Measurements from ENCODE around the gene SERPINE2. TPM values are rescaled to one million over a fixed set of nuclear protein-coding genes. Genes with fewer than 3 reads are reported as not detected.

SERPINE2 gene, protein sequence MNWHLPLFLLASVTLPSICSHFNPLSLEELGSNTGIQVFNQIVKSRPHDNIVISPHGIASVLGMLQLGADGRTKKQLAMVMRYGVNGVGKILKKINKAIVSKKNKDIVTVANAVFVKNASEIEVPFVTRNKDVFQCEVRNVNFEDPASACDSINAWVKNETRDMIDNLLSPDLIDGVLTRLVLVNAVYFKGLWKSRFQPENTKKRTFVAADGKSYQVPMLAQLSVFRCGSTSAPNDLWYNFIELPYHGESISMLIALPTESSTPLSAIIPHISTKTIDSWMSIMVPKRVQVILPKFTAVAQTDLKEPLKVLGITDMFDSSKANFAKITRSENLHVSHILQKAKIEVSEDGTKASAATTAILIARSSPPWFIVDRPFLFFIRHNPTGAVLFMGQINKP
- total RNA-seq, result 149 and 206 TPM in 2 replicates

DNA sequence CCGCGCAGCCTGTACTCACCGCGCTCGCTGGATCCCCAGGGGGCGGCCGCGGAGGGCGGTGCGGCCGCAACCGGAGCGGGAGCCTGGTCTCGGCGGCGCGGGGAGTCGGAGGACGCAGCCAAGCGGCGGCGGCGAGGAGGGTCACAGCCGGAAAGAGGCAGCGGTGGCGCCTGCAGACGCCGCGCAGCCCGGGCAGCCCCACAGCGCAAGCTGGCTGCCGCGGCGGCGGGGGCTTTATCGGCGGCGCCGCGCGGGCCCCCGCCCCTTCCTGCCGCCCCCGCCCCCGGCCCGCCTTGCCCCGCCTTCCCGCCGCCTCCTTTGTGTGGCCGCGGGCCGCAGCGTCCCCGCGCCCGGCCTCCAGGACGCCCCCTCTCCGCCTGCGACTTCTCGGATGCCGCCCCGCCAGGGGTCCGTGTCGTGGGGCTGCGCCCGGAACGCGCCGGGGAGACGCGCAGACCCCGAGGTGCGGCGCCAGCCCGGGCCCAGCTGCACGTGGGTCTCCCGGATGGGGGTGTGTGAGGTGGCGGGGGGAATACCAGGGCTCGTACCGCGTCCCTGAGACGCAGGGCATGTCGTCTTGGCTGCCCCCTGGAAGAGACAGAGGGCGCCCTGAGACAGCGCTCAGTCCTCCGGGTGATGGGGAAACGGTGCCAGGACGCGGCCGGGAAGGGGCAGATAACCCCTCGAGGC lies at the start of gene SERPINE2:
Gene SERPINE2 (minus strand): TSS at position 207 of the 690 bp plus-strand sequence. CDS start 37,386 bp downstream, outside the sequence.

DNA sequence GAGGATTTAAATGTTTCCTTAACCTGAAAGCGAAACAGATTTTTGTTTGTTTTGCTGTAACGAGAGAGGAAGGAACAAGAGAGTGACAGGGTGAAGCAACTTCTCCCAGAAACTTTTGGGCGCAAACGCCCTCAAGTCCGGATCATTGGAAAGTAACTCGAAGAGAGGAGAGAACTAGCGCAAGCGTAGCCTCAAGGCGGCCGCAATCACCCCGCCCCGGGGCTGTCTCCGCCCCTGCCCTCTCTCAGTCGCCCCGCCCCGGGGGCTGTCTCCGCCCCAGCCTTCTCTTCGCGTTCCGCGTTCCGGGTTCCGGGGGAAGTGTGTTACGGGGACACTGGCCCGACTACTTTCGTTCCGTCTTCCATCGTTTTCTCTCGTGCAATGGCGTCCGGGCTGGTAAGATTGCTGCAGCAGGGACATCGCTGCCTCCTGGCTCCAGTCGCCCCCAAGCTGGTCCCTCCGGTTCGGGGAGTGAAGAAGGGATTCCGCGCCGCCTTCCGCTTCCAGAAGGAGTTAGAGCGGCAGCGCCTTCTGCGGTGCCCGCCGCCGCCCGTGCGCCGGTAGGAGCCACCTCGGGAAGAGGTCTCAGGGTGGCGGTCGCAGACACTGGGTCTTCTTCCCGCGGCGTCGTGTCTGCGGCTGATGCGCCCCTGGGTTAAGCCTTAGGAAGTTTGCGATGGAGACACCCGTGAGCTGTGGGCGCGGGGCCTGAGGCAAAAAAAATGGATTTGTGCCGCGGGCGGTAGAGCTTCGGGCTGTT lies 81.8 kb downstream of the SERPINE2 start, which contains the start of gene MRPL44:
Gene MRPL44 (plus strand): TSS at position 372 of the 760 bp plus-strand sequence. CDS start 10 bp downstream, at position 382.

DNA sequence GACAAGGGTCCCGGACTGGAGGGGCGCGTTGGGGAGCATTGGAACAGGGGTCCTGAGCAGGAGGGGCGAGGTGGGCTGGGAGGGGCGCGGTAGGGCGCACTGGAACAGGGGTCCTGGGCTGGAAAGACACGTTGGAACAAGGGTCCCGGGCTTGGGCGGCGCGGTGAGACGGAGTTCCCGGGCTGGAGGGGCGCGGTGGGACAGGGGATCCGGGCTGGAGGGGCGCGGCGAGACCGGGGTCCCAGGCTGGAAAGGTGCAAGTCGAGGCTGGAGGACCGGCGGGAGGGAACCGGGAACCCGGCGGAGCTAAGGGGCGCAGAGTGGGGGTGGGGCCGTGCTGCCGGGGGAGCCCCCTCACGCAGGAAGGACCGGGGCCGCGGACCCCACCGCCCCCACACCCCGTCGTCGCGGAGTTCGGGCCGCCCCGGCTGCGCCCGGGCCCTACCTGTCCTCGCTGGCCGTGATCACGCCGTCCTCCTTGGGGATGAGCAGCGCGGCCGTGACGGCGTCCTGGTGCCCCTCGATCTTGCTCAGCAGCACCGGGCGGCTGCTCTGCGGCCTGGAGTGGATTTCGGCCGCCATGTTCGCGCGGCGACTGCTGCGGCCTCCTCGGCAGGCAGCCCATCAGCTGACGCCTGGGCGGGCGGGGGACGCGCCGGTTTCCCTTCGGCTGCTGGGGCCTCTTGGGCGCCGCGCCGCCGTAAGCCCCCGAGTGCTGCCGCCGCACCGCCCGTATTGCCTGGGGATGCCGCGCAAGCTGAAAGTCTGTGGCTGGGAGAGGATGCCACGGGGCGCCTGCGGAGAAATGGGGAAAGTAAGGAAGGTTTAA lies 94.2 kb downstream of the SERPINE2 start, which contains the start of gene WDFY1:
Gene WDFY1 (minus strand): TSS at position 633 of the 829 bp plus-strand sequence. CDS start 51 bp downstream, at position 582.

Other genes starting within 250 kb of the SERPINE2 start
- 0.26 and 1.6 TPM in 2 replicates for gene AP1S3, start 201.7 kb downstream of the SERPINE2 start, total RNA-seq
- gene WDFY1, start 94.0 kb downstream of the SERPINE2 start, total RNA-seq, result 86.4 and 170 TPM in 2 replicates
- gene MRPL44, start 81.8 kb downstream of the SERPINE2 start, total RNA-seq, result 14.9 and 23.0 TPM in 2 replicates

All from bronchial smooth muscle cell (primary cell).